Stimulated activated memory B cell treated with anti-CD40 and anti-IgM and Interleukin-4, amounts not matched to agents 10 μg/mL and 1 μg/mL and 100 μg/mL, for 72 hours (primary cell): ENCODE results near the gene HHLA2.

ENCODE experiments used
- ATAC-seq: fragments of 150-1000 bp; cut with Tn5 transposase; 2 replicates; pipeline ENCODE4 v1.10.0; 2021
- H3K27ac Mint-ChIP-seq: one replicate; pipeline ENCODE4 v1.8.0; 2022; ENCODE audit warnings: mild to moderate bottlenecking, mixed read lengths
- H3K27me3 Mint-ChIP-seq: one replicate; pipeline ENCODE4 v1.8.0; 2022; ENCODE audit warnings: mixed read lengths
- H3K36me3 Mint-ChIP-seq: one replicate; pipeline ENCODE4 v1.8.0; 2022; ENCODE audit warnings: mixed read lengths
- H3K4me1 Mint-ChIP-seq: one replicate; pipeline ENCODE4 v1.8.0; 2022; ENCODE audit warnings: mixed read lengths
- H3K4me3 Mint-ChIP-seq: one replicate; pipeline ENCODE4 v1.8.0; 2022; ENCODE audit warnings: mild to moderate bottlenecking, moderate library complexity, mixed read lengths
- H3K9me3 Mint-ChIP-seq: one replicate; pipeline ENCODE4 v1.8.0; 2022; ENCODE audit warnings: mixed read lengths

Gene HHLA2

DNA sequence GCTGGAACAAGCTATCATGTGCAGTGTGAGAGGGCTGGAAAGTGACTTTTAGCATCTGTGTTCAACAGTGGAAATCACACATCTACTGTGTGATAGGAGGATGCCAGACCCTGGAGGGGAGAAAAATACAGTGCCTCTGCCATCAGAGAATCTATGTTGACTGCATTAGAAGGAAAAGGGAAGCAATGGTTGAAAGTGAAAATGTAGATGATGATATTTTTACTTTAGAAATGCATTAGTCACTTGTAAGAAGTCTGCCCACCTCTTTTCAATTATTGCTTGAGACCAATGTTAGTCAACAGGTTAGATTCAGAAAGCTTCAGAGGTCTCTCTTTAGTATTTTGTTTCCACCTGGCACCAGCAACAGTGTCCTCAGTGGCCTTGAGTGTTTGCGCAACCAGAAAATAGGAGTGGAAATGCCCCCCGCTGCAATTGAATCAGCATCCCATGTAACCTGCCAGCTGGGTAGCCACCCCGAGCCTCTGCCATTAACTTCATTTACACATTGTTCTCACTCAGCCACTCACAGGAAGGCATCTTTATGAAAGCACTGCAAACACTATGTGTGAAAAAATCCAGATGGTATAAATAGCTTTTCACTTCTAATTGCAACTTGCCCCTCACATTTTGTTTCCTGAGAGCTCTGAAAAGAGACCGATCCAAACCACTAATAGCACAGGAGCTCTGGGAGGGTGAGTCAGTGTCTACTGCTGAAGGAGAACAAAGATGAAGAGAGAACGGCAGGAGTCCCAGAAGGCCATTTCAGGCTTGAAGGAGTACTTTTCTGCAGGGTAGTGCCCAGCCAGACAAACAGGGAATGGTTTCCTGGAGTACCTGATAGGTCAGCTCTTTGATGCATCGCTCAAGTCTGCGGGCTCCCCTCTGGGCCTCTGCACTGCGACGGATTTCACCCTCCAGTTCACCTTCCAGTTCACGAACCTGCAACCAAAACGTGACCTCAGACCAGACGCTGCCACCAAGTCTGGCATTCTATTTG lies 92.1 kb downstream of the HHLA2 start:
- Mint-ChIP-seq H3K4me1 (peaks cover 21% of the 10 kb centered on the region), H3K27me3 (no peaks in the 10 kb centered on the region), H3K27ac (peak overlapping the region; percentile 69), H3K9me3 (no peaks in the 10 kb centered on the region), H3K36me3 (no peaks in the 10 kb centered on the region), H3K4me3 (peak overlapping the region; percentile 52)
- ATAC-seq: peak; percentile 85

DNA sequence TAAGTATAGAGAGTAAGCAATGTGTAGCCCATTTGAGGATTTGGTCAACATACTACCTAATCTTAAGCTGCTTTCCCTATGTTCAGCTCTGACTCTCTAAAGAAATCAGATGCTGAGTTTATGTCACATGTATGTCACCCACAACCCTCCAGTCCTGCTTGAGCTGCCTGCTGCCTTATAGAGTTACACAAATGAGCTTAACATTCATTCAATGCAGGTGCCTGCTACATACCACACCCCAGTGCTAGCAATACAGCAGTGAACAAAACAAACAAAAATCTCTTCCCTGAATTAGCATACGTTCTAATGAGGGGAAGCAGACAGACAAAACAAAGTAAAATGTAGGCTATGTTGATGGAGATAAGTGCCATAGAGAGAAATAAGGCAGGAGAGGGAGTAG lies 93.0 kb downstream of the HHLA2 start:
- peak overlapping the region; percentile 69 for H3K27ac Mint-ChIP-seq
- no peaks in the 10 kb centered on the region for H3K36me3 Mint-ChIP-seq
- no peak overlapping the region for H3K4me3 Mint-ChIP-seq
- H3K9me3 Mint-ChIP-seq: no peaks in the 10 kb centered on the region
- H3K4me1 Mint-ChIP-seq: peaks cover 21% of the 10 kb centered on the region
- ATAC-seq: no peak
- no peaks in the 10 kb centered on the region for H3K27me3 Mint-ChIP-seq

DNA sequence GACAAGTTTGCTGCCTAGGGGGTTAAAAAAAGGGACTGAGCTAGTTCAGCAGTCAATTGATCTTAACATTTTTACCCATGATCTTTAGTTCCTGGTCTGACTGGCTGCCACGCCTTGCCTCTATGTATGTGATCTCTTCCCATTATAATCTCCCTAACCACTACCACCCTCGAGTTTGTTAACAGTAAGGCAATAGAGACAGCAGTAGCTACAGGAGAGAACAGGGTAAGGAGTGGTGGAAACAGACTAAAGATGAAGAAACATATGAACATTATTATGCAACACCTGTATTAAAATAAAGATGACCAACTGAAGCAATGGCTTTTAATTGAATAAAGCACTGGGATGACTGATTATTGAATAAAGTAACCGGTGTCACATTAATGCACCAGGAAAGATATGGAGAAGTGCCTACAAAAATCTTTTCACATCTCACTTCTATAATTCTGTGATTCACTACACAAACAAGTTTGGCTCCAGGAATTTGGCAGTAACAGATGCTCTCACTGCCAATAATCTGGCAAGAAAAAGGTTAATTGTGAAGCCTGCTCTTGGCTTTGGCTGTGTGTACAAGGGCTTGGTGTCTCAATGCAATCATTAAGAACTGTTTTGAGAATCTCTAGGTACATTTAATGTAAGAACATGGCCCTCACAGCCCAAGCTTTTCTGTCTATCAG lies 95.7 kb downstream of the HHLA2 start:
- Mint-ChIP-seq H3K36me3 (no peaks in the 10 kb centered on the region), H3K27me3 (no peaks in the 10 kb centered on the region), H3K4me1 (peaks cover 21% of the 10 kb centered on the region), H3K4me3 (no peak overlapping the region), H3K27ac (no peak overlapping the region), H3K9me3 (no peaks in the 10 kb centered on the region)
- ATAC-seq: no peak

DNA sequence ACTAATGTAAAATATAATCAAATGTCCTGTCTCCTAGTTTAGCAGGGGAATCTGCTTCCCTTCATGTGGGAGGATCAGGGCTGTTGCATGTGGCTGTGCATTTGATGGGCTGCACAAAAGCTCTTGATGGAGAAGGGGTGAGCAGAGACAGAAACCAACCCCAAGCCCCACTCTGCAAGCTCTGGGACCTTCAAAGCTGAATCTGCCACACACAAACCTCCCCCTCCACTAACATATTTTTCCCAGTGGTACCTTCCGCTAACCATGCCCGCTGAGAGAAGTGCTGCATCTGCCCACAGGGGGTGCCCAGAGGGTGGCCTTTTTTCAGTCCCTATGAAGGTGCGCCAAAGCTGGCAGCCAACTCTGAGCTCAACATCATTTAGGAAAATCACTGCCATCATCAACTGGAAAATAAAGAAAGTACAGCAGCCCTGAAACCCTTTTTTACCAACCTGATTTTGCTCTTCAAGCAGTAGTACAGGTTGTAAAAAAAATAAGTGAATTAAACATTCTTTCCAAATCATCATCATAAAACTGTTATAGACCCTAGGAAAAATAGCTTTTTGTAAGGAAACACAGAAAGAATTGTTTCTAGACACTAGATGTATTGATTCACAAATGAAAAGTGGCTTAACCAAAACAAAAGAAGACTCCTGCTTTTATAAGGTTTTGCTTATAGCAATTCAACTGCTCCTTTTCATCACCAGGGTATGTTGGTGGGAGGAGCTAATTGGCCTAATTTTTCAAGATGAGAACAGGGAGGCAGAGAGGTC lies 97.0 kb downstream of the HHLA2 start:
- no peaks in the 10 kb centered on the region for H3K9me3 Mint-ChIP-seq
- H3K36me3 Mint-ChIP-seq: no peaks in the 10 kb centered on the region
- no peaks in the 10 kb centered on the region for H3K27me3 Mint-ChIP-seq
- no peak overlapping the region for H3K27ac Mint-ChIP-seq
- ATAC-seq: no peak
- peaks cover 14% of the 10 kb centered on the region for H3K4me1 Mint-ChIP-seq
- H3K4me3 Mint-ChIP-seq: no peak overlapping the region

DNA sequence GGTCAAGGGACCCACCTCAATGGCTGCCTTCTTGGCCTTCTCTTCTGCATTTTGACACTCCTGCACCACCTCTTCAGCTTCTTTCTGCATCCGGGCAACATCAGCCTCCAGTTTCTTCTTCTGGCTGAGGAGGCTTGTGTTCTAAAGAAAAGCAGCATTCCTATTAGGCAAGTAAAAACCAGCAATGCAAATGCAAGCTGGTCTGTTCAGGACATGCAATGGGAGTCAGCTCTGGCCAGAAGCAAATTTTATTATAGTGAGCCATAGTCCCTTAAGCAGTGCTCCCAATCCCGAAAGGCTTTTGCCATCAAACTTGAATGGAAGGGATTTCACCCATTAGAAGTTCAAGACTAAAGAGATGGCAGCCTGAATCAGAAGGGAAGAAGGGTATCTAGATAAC lies 97.7 kb downstream of the HHLA2 start:
- no peaks in the 10 kb centered on the region for H3K27me3 Mint-ChIP-seq
- no peak overlapping the region for H3K4me3 Mint-ChIP-seq
- no peaks in the 10 kb centered on the region for H3K36me3 Mint-ChIP-seq
- ATAC-seq: no peak
- peaks cover 7% of the 10 kb centered on the region for H3K4me1 Mint-ChIP-seq
- H3K27ac Mint-ChIP-seq: no peak overlapping the region
- no peaks in the 10 kb centered on the region for H3K9me3 Mint-ChIP-seq

DNA sequence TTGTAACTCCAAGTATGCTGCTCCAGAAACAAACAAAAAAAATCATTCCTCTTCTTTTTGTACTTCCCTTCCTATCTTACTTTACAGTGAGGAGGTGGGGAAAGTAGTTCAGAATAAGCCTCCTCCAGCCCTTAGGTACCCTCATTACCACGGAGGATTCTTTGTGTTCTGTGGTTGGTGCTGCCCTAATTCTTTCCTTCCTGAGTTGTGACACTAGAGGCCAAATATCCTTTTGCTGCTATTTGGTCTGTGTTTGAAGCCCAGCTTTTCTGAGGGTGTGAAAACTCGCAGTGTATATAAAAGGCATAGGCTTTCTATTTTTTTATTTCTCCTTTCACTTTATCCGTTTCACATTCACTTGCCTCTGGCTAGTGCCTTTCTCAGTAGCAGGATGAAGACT lies 98.2 kb downstream of the HHLA2 start:
- H3K4me3 Mint-ChIP-seq: no peak overlapping the region
- ATAC-seq: no peak
- H3K27ac Mint-ChIP-seq: no peak overlapping the region
- no peaks in the 10 kb centered on the region for H3K27me3 Mint-ChIP-seq
- no peaks in the 10 kb centered on the region for H3K9me3 Mint-ChIP-seq
- peaks cover 2% of the 10 kb centered on the region for H3K4me1 Mint-ChIP-seq
- no peaks in the 10 kb centered on the region for H3K36me3 Mint-ChIP-seq

DNA sequence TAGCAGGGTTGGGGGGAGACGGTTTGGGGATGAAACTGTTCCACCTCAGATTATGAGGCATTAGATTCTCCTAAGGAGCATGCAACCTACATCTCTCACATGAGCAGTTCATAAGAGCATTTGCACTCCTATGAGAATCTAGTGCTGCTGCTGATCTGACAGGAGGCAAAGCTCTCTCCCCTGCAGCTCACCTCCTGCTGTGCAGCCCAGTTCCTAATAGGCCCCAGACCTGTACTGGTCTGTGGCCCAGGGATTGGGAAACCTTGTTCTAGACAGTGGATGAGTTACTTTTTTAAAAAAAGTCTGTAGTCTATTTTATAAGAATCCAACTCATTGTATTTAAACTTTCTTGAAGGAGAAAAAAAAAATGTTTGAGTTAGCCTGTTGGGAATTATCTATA lies 100.0 kb downstream of the HHLA2 start:
- no peaks in the 10 kb centered on the region for H3K9me3 Mint-ChIP-seq
- H3K4me1 Mint-ChIP-seq: no peaks in the 10 kb centered on the region
- ATAC-seq: no peak
- no peak overlapping the region for H3K27ac Mint-ChIP-seq
- no peak overlapping the region for H3K4me3 Mint-ChIP-seq
- no peaks in the 10 kb centered on the region for H3K36me3 Mint-ChIP-seq
- H3K27me3 Mint-ChIP-seq: no peaks in the 10 kb centered on the region

DNA sequence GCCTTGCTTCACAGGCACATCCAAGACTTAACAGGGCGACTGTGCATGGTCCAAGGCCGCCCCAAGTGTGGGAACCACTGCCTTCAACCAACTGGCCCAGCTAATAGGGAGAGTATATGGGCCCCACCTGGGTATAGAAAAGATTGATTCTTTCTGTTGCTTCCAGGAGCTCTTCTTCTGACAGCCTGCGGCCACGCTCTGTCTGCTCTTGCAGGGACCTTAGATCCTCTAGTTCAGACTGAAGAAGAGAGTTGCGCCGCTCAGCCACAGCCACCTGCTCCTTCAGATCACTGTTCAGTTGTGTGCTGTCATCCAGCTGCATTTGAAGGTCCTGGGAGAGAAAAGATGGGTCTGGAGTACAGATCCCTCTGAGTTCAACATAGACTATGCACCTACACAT lies 102.2 kb downstream of the HHLA2 start:
- no peaks in the 10 kb centered on the region for H3K9me3 Mint-ChIP-seq
- no peaks in the 10 kb centered on the region for H3K36me3 Mint-ChIP-seq
- no peaks in the 10 kb centered on the region for H3K27me3 Mint-ChIP-seq
- H3K27ac Mint-ChIP-seq: no peak overlapping the region
- ATAC-seq: no peak
- no peaks in the 10 kb centered on the region for H3K4me1 Mint-ChIP-seq
- H3K4me3 Mint-ChIP-seq: no peak overlapping the region

DNA sequence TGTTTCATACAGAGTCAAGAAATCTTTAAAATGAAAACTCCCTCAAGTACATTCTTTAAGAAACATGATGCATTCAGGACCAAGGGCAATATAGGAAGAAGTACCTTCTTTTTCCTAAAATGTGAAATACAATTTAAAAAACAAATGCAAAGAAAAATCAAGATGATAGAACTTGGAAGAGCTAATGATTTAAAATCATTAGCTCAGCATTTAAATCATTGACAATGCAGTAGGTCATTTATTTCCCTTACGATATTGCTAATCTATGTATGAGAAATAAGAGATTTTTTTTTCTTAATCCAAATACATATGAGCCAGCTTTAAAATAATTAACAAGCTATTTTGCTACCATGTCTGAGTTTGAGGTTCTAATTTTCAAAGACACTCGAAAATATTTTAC lies 105.5 kb downstream of the HHLA2 start:
- ATAC-seq: no peak
- Mint-ChIP-seq H3K4me1 (peaks cover 2% of the 10 kb centered on the region), H3K9me3 (no peaks in the 10 kb centered on the region), H3K36me3 (no peaks in the 10 kb centered on the region), H3K4me3 (no peak overlapping the region), H3K27ac (no peak overlapping the region), H3K27me3 (no peaks in the 10 kb centered on the region)

DNA sequence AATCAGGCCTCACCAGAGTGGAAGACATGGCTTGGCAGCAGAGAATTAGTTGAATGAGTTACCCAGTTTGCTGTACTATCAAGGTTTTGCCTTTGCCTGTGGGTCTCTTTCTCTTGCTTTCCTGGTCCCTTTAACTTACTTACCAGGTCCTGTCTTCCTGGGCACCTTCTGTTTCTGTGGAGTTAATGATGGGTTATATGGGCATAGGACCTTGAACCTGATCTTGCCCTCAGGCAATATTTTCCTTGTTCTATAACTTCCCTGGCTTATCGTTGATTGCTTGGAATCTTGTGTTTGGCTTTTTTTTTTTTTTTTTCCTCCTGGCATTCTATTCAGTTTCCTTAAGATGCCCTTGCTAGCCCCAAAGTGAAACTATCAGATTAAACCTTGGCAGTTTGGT lies 106.8 kb downstream of the HHLA2 start:
- Mint-ChIP-seq H3K36me3 (no peaks in the 10 kb centered on the region), H3K27me3 (no peaks in the 10 kb centered on the region), H3K4me1 (peaks cover 16% of the 10 kb centered on the region), H3K4me3 (no peak overlapping the region), H3K27ac (no peak overlapping the region), H3K9me3 (no peaks in the 10 kb centered on the region)
- ATAC-seq: no peak

DNA sequence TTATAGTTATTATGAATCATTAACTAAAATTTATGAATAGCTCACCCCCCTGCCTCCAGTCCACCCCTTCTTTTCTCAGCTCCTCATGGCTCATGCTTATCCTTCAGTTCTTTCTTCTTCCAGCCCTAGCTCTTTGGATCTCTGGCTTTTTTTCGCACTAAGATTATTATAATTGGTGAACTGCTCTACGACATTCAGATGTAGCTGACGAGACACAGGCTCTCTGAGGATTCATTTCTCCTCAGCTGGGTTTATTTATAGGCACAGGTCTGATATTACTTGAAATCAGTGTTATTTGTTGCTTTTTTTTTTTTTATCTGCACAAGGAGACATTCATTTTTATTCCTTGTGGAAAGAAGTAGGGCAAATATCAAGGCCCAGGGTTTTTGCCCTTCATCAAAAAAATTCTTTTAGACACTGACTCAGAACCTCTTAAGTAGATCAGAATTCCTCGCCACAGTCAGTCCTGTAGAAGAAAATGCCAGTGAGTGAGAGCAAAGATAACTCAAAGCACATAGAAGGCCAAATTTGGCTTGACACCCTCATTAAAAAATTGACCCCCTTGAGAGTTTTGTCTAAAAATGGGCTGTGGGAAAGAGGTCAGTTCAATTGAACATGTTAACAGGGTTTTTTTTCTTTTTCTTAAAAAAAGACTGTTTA lies 107.5 kb downstream of the HHLA2 start:
- peaks cover 19% of the 10 kb centered on the region for H3K4me1 Mint-ChIP-seq

DNA sequence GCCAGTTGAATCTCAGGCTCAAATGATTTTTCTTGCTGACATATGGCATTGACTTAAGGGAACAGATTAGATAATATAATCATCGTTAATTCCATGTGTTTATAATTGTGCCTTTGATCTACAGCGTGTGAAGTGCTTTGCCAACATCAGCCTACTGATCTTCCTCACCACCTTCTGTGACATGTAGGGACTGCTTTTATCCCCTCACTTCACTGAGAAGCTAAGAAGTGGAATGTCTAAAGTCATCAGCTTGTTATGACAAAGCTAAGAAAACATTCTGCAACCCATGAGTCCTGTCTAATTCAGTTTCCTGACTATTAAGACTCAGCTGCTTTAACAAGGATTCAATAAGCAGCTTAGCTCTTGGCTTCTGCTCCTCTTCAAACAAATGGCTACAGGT lies 108.0 kb downstream of the HHLA2 start:
- ATAC-seq: no peak
- no peaks in the 10 kb centered on the region for H3K9me3 Mint-ChIP-seq
- no peaks in the 10 kb centered on the region for H3K36me3 Mint-ChIP-seq
- no peak overlapping the region for H3K4me3 Mint-ChIP-seq
- no peaks in the 10 kb centered on the region for H3K27me3 Mint-ChIP-seq
- H3K27ac Mint-ChIP-seq: no peak overlapping the region
- peaks cover 19% of the 10 kb centered on the region for H3K4me1 Mint-ChIP-seq

More for the DNA sequence above, 107.5 kb downstream of the HHLA2 start:
- no peaks in the 10 kb centered on the region for H3K9me3 Mint-ChIP-seq
- no peak overlapping the region for H3K4me3 Mint-ChIP-seq
- no peaks in the 10 kb centered on the region for H3K36me3 Mint-ChIP-seq
- ATAC-seq: no peak
- H3K27me3 Mint-ChIP-seq: no peaks in the 10 kb centered on the region
- no peak overlapping the region for H3K27ac Mint-ChIP-seq

DNA sequence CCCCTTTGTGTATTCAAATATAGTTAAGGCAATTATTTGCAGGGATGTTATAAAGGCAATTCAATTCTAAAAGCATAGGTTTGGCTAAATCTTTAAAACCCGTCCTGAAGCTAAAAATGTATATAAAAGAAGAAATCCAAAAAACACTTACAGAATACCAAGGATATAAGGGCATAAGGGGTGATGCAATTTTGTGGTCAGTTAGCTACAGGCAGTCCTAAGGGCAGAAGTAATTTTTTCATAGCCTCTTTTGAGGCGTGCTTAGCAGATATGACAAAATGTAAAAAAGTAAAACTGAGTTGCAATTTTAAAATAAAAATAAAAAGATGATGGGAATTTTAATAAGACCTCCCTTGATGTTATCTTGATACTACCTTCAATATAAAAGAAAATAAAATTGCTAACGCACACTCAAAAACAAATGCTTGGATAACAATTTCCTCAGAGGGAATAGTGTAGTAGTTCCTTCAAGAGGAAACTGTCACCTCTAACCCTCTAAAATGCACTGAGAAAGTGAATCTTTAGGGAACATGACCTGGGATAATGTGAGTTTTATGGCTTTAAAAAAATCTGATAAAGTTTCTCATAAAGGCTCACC lies 109.8 kb downstream of the HHLA2 start:
- no peak overlapping the region for H3K4me3 Mint-ChIP-seq
- H3K9me3 Mint-ChIP-seq: no peaks in the 10 kb centered on the region
- H3K36me3 Mint-ChIP-seq: no peaks in the 10 kb centered on the region
- H3K27me3 Mint-ChIP-seq: no peaks in the 10 kb centered on the region
- peak overlapping the region; percentile 77 for H3K27ac Mint-ChIP-seq
- peaks cover 19% of the 10 kb centered on the region for H3K4me1 Mint-ChIP-seq
- no peak for ATAC-seq

DNA sequence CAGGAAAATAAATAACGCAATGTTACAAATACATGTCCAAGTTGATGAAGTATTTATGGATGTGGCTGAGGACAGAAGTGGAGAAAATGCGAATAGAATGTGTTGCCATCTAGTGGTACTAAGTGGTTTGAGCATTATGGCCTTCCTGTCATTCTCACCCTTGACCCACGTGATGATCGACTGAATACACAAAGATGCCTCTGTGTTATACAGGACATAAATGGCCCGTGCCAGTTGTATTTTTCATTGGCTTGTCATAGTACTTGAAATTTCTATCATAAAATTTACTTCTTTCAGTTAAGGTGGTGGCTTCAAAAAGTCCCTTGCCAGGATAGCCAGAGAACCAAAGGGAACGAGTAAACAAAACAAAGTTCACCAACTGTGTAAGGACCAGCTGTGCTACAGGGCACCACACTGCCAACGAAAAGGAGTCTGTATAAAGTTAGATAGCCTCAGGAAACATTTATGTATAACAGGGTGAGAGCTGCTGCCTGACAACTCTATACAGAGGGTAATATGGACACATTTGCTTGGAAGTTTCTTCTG lies 110.4 kb downstream of the HHLA2 start:
- peak; percentile 78 for ATAC-seq
- Mint-ChIP-seq H3K4me3 (no peak overlapping the region), H3K27ac (peak overlapping the region; percentile 77), H3K4me1 (peaks cover 19% of the 10 kb centered on the region), H3K9me3 (no peaks in the 10 kb centered on the region), H3K27me3 (no peaks in the 10 kb centered on the region), H3K36me3 (no peaks in the 10 kb centered on the region)
